IMR-90 (cell line): ENCODE measurements around the gene MMAB. TPM values are rescaled to one million over a fixed set of nuclear protein-coding genes. Genes with fewer than 3 reads are reported as not detected.

Experiments used
- ATAC-seq: fragments of 200-7000 bp; cut with Tn5 transposase; 2 replicates; pipeline ENCODE4 v1.9.1; 2020; ENCODE audit warnings: low read depth, mild to moderate bottlenecking, moderate library complexity
- BruUV-seq: library from RNA; stranded (reverse); fragments of 400-500 nt; replicated peaks from 2 replicates; lab custom pipeline; 2021; lab: Mats Ljungman, UMichigan
- CTCF ChIA-PET: fragments of 300-600 bp; formaldehyde crosslinking; extraction: SDS; loops from one replicate; lab custom pipeline; 2021; ENCODE audit warnings: antibody characterized with exemption; lab: Yijun Ruan, JAX
- POLR2A ChIA-PET: fragments of 300-600 bp; sonication (Branson Sonifier 250); formaldehyde crosslinking; loops from one replicate; lab custom pipeline; 2022; ENCODE audit warnings: antibody characterized with exemption; ENCODE audit not compliant: unreplicated experiment; lab: Charles Lee
- DNase-seq: peaks from one replicate; pipeline ENCODE4 v3.0.0; 2013
- H2AFZ ChIP-seq: replicated peaks from 2 replicates; pipeline ENCODE3; 2013; ENCODE audit warnings: low read length, mild to moderate bottlenecking; ENCODE audit not compliant: poor library complexity
- H2AK5ac ChIP-seq: 2 replicates; pipeline ENCODE4 v1.6.1; 2013; ENCODE audit warnings: low read depth, low read length, inconsistent platforms
- H2AK9ac ChIP-seq: replicated peaks from 2 replicates; pipeline ENCODE3; 2013; ENCODE audit warnings: mild to moderate bottlenecking, low read depth, low read length, moderate library complexity; ENCODE audit not compliant: poor library complexity
- H2BK120ac ChIP-seq: 2 replicates; pipeline ENCODE4 v1.6.1; 2013; ENCODE audit warnings: low read depth, low read length, inconsistent platforms
- H2BK15ac ChIP-seq: 3 replicates; pipeline ENCODE4 v1.6.1; 2013; ENCODE audit warnings: low read depth, low read length, inconsistent platforms
- H2BK20ac ChIP-seq: 2 replicates; pipeline ENCODE4 v1.6.1; 2013; ENCODE audit warnings: low read depth, mild to moderate bottlenecking, inconsistent platforms, low read length, moderate library complexity
- H2BK5ac ChIP-seq: 2 replicates; pipeline ENCODE4 v1.6.1; 2013; ENCODE audit warnings: mild to moderate bottlenecking, low read depth, low read length, inconsistent platforms; ENCODE audit not compliant: poor library complexity, severe bottlenecking
- H3K14ac ChIP-seq: replicated peaks from 2 replicates; pipeline ENCODE4 v1.6.1; 2013; ENCODE audit warnings: low read depth, low read length, inconsistent platforms
- H3K18ac ChIP-seq: 2 replicates; pipeline ENCODE4 v1.6.1; 2013; ENCODE audit warnings: low read depth, low read length, control low read depth
- H3K23ac ChIP-seq: 2 replicates; pipeline ENCODE4 v1.6.1; 2013; ENCODE audit warnings: low read depth, low read length, inconsistent platforms
- H3K27ac ChIP-seq: 2 replicates; pipeline ENCODE4 v1.5.1; 2013; ENCODE audit warnings: mild to moderate bottlenecking, control low read depth, low read length; ENCODE audit not compliant: insufficient read depth
- H3K27me3 ChIP-seq: 2 replicates; pipeline ENCODE4 v1.6.1; 2013; ENCODE audit warnings: low read length; ENCODE audit not compliant: control insufficient read depth, insufficient read depth
- H3K36me3 ChIP-seq: 2 replicates; pipeline ENCODE4 v1.6.1; 2013; ENCODE audit warnings: low read length, mixed read lengths; ENCODE audit not compliant: control insufficient read depth, insufficient read depth
- H3K4ac ChIP-seq: 2 replicates; pipeline ENCODE4 v1.6.1; 2013; ENCODE audit warnings: low read depth, low read length, inconsistent platforms
- H3K4me1 ChIP-seq: 2 replicates; pipeline ENCODE4 v1.6.1; 2013; ENCODE audit warnings: low read length, mixed read lengths; ENCODE audit not compliant: control insufficient read depth, insufficient read depth
- H3K4me2 ChIP-seq: 2 replicates; pipeline ENCODE4 v1.6.1; 2013; ENCODE audit warnings: low read depth, mild to moderate bottlenecking, control low read depth, low read length, moderate library complexity
- H3K4me3 ChIP-seq: 2 replicates; pipeline ENCODE4 v1.5.1; 2013; ENCODE audit warnings: low read depth, mild to moderate bottlenecking, control low read depth, low read length, moderate library complexity; ENCODE audit not compliant: insufficient read depth
- H3K56ac ChIP-seq: 2 replicates; pipeline ENCODE4 v1.6.1; 2013; ENCODE audit warnings: low read length, inconsistent platforms; ENCODE audit not compliant: insufficient read depth; ENCODE audit errors: extremely low read depth
- H3K79me1 ChIP-seq, 2 experiments: 2 replicates each; pipeline ENCODE4 v1.6.1; 2013; ENCODE audit warnings: low read length in 2 of 2, inconsistent platforms in 1 of 2, low read depth in 1 of 2
- H3K9ac ChIP-seq: 2 replicates; pipeline ENCODE4 v1.6.1; 2013; ENCODE audit warnings: low read depth, low read length, control low read depth
- H3K9me1 ChIP-seq: 2 replicates; pipeline ENCODE4 v1.6.1; 2013; ENCODE audit warnings: low read length, inconsistent platforms; ENCODE audit not compliant: insufficient read depth
- H3K9me3 ChIP-seq: 2 replicates; pipeline ENCODE4 v1.6.1; 2013; ENCODE audit warnings: low read length; ENCODE audit not compliant: control insufficient read depth, insufficient read depth
- H4K20me1 ChIP-seq: 2 replicates; pipeline ENCODE4 v1.6.1; 2013; ENCODE audit warnings: low read length, inconsistent platforms; ENCODE audit not compliant: insufficient read depth
- H4K5ac ChIP-seq: 2 replicates; pipeline ENCODE4 v1.6.1; 2013; ENCODE audit warnings: mild to moderate bottlenecking, low read depth, low read length, control low read depth
- H4K8ac ChIP-seq, 2 experiments: 2 replicates each; pipeline ENCODE4 v1.6.1; 2013; ENCODE audit warnings: low read depth in 2 of 2, low read length in 2 of 2, control low read depth in 1 of 2, inconsistent platforms in 1 of 2
- H4K91ac ChIP-seq: 2 replicates; pipeline ENCODE4 v1.6.1; 2013; ENCODE audit warnings: low read depth, low read length, inconsistent platforms; ENCODE audit not compliant: insufficient read depth
- MAZ ChIP-seq: IDR thresholded peaks from 2 replicates; pipeline ENCODE4 v1.6.1; 2012; ENCODE audit warnings: low read depth, mild to moderate bottlenecking, low read length, improper control_type of control experiment, moderate library complexity, borderline replicate concordance
- RFX5 ChIP-seq: IDR thresholded peaks from 2 replicates; pipeline ENCODE4 v1.8.0; 2012; ENCODE audit warnings: low read depth, mild to moderate bottlenecking, low read length, moderate library complexity
- WGBS, 2 experiments: methylation state at CpG; one replicate each; pipeline versions ENCODE4 v1.1.5 to v1.1.7; 2013; ENCODE audit warnings: missing lambda C conversion rate in 2 of 2; ENCODE audit not compliant: insufficient read length in 1 of 2; ENCODE audit errors: extremely low coverage in 2 of 2; 5-methylcytosine and 5-hydroxymethylcytosine counted together
- dilution Hi-C: fragments of 300-500 bp; cut with HindIII; formaldehyde crosslinking; loops from one replicate; pipeline ENCODE4 v1.14.3; 2018; ENCODE audit warnings: low sequenced_read_pairs; ENCODE audit not compliant: unreplicated experiment
- in situ Hi-C: fragments of 300-500 bp; cut with MboI; formaldehyde crosslinking; loops from 3 replicates; pipeline ENCODE4 v1.14.3; 2019; ENCODE audit warnings: low sequenced_read_pairs, inconsistent platforms, mixed read lengths
- intact Hi-C: fragments of 100-400 bp; cut with micrococcal nuclease; formaldehyde crosslinking; loops from 2 replicates; pipeline ENCODE4 v1.10.0; 2022
- polyA plus RNA-seq, 3 experiments: library from polyadenylated mRNA; depleted of rRNA; stranded (reverse); fragments of >200 nt; gene quantifications; 2 replicates each; pipeline ENCODE4 v1.2.3, GENCODE V29; 2012; ENCODE audit warnings: low replicate concordance in 1 of 3
- total RNA-seq: library from RNA; depleted of rRNA; stranded (reverse); fragments of >200 nt; gene quantifications from 2 replicates; pipeline ENCODE4 v1.2.3, GENCODE V29; 2012; rRNA removed

Gene MMAB
- total and polyA plus RNA-seq, 2 of the 4 experiments (the other 2 are of a cell fraction) = 16.5 to 16.9 TPM

DNA sequence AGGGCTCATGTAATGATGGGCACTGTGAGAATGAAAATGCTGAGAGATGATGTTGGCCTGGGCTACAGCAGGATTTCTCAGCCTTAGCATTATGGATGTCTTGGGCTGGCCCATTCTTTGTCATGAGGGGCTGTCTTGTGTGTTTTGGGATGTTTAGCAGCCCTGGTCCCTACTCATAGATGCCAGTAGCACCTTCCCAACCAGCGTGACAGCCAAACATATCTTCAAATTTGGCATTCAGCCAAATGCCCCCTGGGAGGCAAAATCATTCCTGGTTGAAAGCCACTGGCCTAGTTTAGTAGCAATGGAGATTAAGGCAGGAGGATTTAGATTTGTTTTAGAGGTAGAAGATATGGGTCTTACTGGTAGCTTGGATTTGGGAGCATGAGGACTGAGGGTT is 69.2 kb downstream of the MMAB start:
- CTCF ChIA-PET = no interaction called here
- intact Hi-C loops = no loop called here
- H3K14ac ChIP-seq = no peak overlapping the region
- POLR2A ChIA-PET = no interaction called here
- H3K18ac ChIP-seq = no peak overlapping the region
- in situ Hi-C loops = no loop called here
- no CpG with 5 or more reads among the region's 1 CpG for WGBS, 2 experiments
- H3K9me3 ChIP-seq = no peaks in the 10 kb centered on the region
- no peak overlapping the region for H2AK9ac ChIP-seq
- no peaks in the 10 kb centered on the region for H3K27me3 ChIP-seq
- TF ChIP-seq RFX5 = no peak
- TF ChIP-seq MAZ = no peak
- no peak overlapping the region for H2AFZ ChIP-seq
- ATAC-seq = no peak
- H3K79me1 ChIP-seq = peaks cover 0 to 3% of the 10 kb centered on the region in 2 experiments; a peak in 1 of 4 replicates
- H2BK120ac ChIP-seq = no peak overlapping the region
- H4K91ac ChIP-seq = no peak overlapping the region
- no peak overlapping the region for H3K4me3 ChIP-seq
- no TSS peak for BruUV-seq
- no peaks in the 10 kb centered on the region for H3K9me1 ChIP-seq
- H3K36me3 ChIP-seq = peaks cover 62% of the 10 kb centered on the region
- no peak overlapping the region for H2BK5ac ChIP-seq
- H3K4ac ChIP-seq = no peak overlapping the region
- dilution Hi-C loops = no loop called here
- H3K23ac ChIP-seq = no peak overlapping the region
- DNase-seq = no peak
- no peak overlapping the region for H3K56ac ChIP-seq
- H2BK15ac ChIP-seq = no peak overlapping the region
- H3K4me2 ChIP-seq = no peak overlapping the region
- no peak overlapping the region for H2AK5ac ChIP-seq
- H3K4me1 ChIP-seq = no peaks in the 10 kb centered on the region
- H3K9ac ChIP-seq = no peak overlapping the region
- no peak overlapping the region for H4K8ac ChIP-seq
- H4K5ac ChIP-seq = no peak overlapping the region
- H4K20me1 ChIP-seq = no peaks in the 10 kb centered on the region
- no peak overlapping the region for H2BK20ac ChIP-seq
- no peak overlapping the region for H3K27ac ChIP-seq

Other genes with a start within 250 kb of the MMAB start
- not detected in 2 replicates for gene MYO1H, start 225.6 kb downstream of the MMAB start, total RNA-seq
- gene MYO1H, start 225.6 kb downstream of the MMAB start, polyA plus RNA-seq (2012; rRNA removed) = not detected in 2 replicates
- 72.1 and 77.2 TPM in 2 replicates for gene KCTD10, start 96.2 kb downstream of the MMAB start, total RNA-seq
- gene KCTD10, start 96.2 kb downstream of the MMAB start, polyA plus RNA-seq (2012; rRNA removed) = 82.8 and 88.4 TPM in 2 replicates
- gene UBE3B, start 95.9 kb downstream of the MMAB start, total RNA-seq = 18.8 and 19.4 TPM in 2 replicates
- gene UBE3B, start 95.9 kb downstream of the MMAB start, polyA plus RNA-seq (2012; rRNA removed) = 24.3 and 24.9 TPM in 2 replicates
- 6.6 and 6.9 TPM in 2 replicates for gene MVK, start 290 bp upstream of the MMAB start, total RNA-seq
- 11.5 and 12.2 TPM in 2 replicates for gene MVK, start 290 bp upstream of the MMAB start, polyA plus RNA-seq (2012; rRNA removed)
- gene FAM222A, start 140.3 kb upstream of the MMAB start, total RNA-seq = under 0.01 TPM in 2 replicates
- gene FAM222A, start 140.3 kb upstream of the MMAB start, polyA plus RNA-seq (2012; rRNA removed) = 0.32 and 0.43 TPM in 2 replicates